Epithelial cell of proximal tubule (primary cell): ENCODE measurements around the gene ANO10. TPM values are rescaled to one million over a fixed set of nuclear protein-coding genes. Genes with fewer than 3 reads are reported as not detected.

Experiments used
- DNase-seq: peaks from one replicate; pipeline ENCODE4 v3.0.0-alpha.2; 2011; ENCODE audit warnings: low read depth
- H3K4me3 ChIP-seq: 2 replicates; pipeline ENCODE4 v1.5.1; 2011; ENCODE audit warnings: low read depth, mild to moderate bottlenecking, low read length
- total RNA-seq: library from RNA; depleted of rRNA; stranded (reverse); fragments of >200 nt; gene quantifications from 2 replicates; pipeline ENCODE4 v1.2.3, GENCODE V29; 2015
- TF ChIP-seq, protein P1 (sequence below): conservative IDR thresholded peaks from 2 replicates; pipeline ENCODE4 v1.5.1; 2012; ENCODE audit warnings: low read depth, mild to moderate bottlenecking, low read length

Gene ANO10
- total RNA-seq, 1 donor from 2014 or later = 30.7 TPM

DNA sequence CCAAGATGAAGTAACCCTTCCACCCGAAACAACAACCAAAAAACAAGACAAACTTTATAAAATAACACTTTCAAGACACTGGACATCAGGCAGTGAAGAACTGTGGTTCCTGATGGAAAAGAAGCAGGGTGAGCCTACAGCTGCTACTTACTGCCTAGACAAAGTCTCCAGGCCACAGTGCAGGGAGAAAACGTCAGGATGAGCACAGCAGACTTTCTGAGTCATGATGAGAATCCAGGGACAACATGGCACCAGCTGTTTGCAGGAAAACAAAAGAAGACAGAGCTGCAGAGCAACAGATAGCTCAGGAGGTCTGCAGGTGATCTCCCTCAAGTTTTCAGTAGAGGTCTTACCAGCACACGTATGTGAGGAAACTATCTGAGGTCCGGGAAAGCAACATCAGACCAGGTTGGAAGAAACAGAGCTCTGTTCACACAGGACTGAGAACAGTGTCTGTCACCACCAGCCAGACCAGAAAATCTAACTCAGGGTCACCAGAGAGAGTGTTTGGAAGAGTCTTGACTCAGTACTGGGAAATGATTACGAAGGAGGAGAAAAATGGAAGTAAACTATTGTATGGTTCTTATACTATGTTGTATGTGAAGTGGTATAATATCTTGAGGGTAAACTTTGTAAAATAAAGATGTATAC, 108.9 kb downstream of the ANO10 start:
- TF ChIP-seq, protein P1, sequence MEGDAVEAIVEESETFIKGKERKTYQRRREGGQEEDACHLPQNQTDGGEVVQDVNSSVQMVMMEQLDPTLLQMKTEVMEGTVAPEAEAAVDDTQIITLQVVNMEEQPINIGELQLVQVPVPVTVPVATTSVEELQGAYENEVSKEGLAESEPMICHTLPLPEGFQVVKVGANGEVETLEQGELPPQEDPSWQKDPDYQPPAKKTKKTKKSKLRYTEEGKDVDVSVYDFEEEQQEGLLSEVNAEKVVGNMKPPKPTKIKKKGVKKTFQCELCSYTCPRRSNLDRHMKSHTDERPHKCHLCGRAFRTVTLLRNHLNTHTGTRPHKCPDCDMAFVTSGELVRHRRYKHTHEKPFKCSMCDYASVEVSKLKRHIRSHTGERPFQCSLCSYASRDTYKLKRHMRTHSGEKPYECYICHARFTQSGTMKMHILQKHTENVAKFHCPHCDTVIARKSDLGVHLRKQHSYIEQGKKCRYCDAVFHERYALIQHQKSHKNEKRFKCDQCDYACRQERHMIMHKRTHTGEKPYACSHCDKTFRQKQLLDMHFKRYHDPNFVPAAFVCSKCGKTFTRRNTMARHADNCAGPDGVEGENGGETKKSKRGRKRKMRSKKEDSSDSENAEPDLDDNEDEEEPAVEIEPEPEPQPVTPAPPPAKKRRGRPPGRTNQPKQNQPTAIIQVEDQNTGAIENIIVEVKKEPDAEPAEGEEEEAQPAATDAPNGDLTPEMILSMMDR = no peak
- no peak overlapping the region for H3K4me3 ChIP-seq
- DNase-seq = no peak

DNA sequence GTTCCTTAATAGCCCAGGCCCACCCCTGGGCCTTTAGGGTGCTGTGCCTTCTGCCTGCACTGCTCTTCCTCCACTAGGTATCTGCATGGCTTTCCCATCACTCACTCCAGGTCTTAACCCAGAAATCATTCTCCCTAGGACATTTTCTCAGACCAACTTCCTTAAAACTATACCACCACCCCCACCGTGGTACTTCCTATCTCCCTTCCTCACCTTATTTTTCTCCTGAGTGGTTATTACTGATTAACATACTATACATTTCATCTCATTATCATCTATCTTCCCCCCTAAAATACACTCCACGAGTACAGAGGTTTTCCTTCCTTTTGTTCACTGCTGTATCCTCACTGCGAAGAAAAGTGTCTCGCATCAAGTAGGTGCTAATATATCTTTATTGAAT, 115.2 kb downstream of the ANO10 start:
- DNase-seq = no peak
- H3K4me3 ChIP-seq = no peak overlapping the region
- TF ChIP-seq, protein P1 = no peak

DNA sequence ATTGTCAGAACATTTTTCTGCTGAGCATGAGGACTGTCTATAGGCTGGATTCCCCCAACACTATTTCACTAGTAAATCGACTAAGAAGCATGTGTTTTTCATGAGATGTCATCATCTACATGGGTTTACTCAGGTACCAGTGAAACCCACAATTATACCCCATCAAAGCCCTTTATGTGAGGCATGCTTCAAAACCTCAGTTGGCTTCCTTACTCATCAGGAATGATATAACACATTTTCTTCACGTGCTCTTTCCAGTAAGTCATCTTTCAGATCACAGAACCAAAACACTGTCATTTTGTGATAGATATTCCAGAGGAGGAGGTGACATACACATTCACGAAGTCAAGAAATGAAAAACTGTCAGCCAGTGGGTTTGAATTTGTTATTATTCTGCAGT, 116.5 kb downstream of the ANO10 start:
- TF ChIP-seq, protein P1 = no peak

DNA sequence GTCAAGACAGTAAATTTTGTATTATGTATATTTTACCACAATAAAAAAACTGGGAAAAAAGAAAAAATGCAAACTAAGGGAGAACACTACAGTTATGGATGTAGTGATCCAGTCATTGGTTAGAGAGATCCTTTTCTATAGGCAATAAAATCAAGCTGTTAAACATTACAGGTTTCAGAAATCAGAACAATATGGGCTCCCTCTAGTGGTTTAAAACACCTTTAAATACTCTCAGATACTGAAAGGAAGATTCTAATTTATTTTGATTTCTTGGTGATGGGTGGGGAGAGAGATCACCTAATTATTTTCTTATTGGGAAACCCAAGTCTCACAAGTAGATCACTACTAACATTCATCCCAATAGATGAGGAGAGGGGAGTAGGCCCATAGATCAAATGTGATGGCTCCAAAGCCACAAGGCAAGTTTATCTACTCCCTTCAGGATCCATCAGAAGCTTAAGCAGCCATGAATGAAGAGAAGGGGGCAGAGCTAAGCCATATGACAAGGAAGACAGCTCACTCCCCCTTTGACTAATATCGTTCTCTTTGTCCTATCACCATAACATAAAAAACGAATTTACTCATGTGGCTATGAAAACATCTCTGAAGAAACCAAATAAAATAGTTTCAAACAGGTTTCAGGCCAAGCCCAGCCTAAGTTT, 118.6 kb downstream of the ANO10 start:
- H3K4me3 ChIP-seq = no peak overlapping the region
- TF ChIP-seq, protein P1 = peak; percentile 49
- no peak for DNase-seq

More for the DNA sequence above, 116.5 kb downstream of the ANO10 start:
- no peak for DNase-seq
- no peak overlapping the region for H3K4me3 ChIP-seq

DNA sequence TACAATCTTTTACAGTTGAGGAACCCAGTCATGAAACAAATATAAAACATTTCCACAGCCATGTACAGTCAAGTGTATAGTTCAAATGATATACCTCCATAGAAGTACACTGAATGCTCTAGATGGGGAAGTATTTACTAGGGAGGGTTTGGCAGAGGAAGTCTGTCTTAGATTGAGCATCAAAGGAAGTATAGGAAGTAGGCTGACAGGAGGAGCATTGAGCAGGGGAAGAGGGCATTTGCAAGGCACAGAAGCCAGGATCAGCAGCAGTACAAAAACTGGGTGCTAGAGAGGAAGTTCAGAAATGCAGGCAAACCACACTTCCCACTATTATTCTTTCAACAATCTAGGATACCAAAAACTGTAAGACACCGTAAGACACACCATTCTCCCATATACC, 122.6 kb downstream of the ANO10 start:
- DNase-seq = no peak
- no peak overlapping the region for H3K4me3 ChIP-seq
- TF ChIP-seq, protein P1 = no peak

DNA sequence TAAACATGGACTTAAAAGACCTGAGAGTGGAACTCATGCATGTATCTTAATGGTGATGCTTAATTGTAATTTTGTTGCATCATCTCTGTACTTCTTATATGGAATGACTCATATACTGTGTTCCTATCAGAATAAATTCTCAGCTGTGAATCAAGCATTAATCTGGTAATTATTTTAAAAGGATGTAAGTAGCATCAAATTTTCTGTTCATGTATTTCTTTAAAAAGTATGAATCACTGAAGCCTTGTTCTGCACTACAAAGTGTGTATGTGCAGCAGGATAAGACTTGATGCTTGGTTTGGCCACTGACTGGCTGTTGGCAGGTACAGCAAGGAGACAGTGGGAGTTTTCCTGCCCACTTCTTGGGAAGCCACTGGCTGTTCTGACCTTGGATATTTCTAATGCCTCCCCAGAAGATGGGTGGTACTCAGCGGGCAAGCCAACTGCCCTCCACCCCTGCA, 123.9 kb downstream of the ANO10 start:
- H3K4me3 ChIP-seq = no peak overlapping the region
- DNase-seq = no peak
- TF ChIP-seq, protein P1 = no peak
